HG03520 (cell line): ENCODE data around the gene ARRB1.
"Not testable (repeated sequence)": the region's sequence is repeated elsewhere in the genome, so short reads cannot be mapped to it uniquely, and the experiment has no call there.

Source experiments
- ATAC-seq: cut with Tn5 transposase; IDR thresholded peaks from one replicate; pipeline ENCODE4 v1.9.1; 2021; ENCODE audit warnings: mild to moderate bottlenecking, moderate library complexity; ENCODE audit not compliant: unreplicated experiment

The ARRB1 gene

GRCh38 chr11:75351541-75351790 is at the start of gene ARRB1:
ARRB1 (minus strand) TSS chr11:75351661; CDS start chr11:75351607, 54 bp downstream.
- no peak for ATAC-seq

GRCh38 chr11:75400146-75400865 is 48.8 kb upstream of the ARRB1 start:
- no peak for ATAC-seq

- ATAC-seq: peak; percentile 88
Observed at GRCh38 chr11:75399344-75400145, 48.1 kb upstream of the ARRB1 start, which contains the start of gene RPS3. RPS3 (plus strand) TSS chr11:75399518; CDS start chr11:75399548, 30 bp downstream.

- no peak for ATAC-seq
Observed at GRCh38 chr11:75398906-75399305, 47.4 kb upstream of the ARRB1 start.

GRCh38 chr11:75394085-75394840 is 42.8 kb upstream of the ARRB1 start:
- ATAC-seq: no peak

GRCh38 chr11:75389925-75390324 is 38.5 kb upstream of the ARRB1 start:
- ATAC-seq: no peak

DNA sequence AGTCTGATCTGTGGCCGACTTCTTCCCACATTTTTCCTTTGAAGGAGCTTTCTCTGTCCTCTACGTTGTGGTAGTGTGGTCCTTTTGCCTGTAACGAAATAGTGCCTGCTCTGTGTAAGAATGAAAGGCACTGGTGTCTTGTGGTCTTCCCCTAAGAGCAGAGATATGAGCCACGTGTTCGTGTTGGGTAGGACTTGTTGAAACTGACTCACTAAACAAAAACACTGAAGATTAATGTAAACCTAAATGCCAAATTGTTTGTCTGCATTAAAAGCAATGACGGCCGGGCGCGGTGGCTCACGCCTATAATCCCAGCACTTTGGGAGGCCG is 37.8 kb upstream of the ARRB1 start:
- ATAC-seq: no peak

GRCh38 chr11:75388386-75389275 is 37.2 kb upstream of the ARRB1 start:
- ATAC-seq: no peak

- ATAC-seq: no peak
Observed at GRCh38 chr11:75387736-75388294, 36.4 kb upstream of the ARRB1 start.

GRCh38 chr11:75386942-75387630 is 35.6 kb upstream of the ARRB1 start:
- ATAC-seq: no peak

DNA sequence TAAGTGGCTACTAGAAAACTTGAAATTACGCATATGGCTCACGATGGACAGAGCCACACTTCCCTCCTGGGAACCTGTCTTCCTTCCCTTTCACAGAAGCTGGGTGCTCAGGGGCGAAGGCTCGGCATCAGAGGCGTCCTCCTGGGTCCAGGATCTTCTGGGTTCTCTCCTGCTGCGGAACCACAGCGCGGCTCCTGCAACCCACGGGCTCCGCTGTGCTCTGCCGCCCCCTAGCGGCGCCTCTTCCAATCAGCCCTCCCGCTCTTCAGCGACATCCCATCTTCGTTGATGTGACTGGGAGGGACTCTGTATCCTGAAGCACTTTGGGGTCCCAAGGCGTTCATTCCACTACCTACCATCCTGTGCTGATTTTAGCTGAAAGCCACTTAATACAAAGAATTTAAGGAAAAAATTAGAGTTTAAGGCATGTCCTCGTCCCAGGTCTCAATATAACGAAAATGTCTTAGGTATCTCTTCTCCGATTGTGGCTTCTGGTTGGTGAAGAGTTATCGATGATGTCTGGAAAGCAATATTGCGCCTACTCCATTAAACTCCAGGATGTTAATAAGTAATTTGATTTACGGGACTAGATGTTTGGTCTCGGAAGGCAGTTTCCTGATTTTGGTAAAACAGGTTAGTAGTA is 33.1 kb upstream of the ARRB1 start:
- ATAC-seq: no peak

- no peak for ATAC-seq
Observed at GRCh38 chr11:75383246-75383645, 31.8 kb upstream of the ARRB1 start.

DNA sequence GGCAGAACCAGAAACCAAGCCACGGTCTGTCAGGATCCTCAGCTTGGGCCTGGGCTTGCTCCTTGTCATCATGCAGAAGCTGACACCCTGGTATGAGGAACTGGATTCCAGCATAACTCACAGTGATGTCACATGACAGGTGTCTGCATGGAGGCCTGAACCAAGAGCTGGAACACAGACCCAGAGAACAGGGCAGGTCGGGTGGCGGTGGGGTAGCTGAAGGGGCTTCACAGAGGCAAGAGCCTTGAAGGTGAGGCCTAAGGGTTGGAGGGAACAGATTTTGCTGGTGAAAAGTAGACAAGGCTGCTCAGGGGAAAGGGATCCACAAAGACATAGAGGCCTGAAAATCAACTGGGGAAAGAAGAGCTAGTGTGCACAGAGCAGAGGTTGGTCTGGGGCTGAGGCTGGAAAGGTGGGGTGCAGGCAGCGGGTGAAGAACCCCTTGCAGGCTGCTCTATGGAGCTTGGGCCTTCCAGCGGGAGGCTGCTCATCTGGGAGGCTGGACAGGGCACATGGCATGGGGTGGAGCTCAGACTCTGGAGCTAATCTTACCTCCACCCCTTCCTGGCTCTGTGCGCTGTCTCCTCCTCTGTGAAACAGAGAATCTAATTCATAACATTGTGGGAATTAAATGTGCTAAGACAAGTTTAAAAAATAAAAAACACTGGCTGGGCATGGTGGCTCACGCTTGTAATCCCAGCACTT is 29.4 kb upstream of the ARRB1 start:
- ATAC-seq: no peak

DNA sequence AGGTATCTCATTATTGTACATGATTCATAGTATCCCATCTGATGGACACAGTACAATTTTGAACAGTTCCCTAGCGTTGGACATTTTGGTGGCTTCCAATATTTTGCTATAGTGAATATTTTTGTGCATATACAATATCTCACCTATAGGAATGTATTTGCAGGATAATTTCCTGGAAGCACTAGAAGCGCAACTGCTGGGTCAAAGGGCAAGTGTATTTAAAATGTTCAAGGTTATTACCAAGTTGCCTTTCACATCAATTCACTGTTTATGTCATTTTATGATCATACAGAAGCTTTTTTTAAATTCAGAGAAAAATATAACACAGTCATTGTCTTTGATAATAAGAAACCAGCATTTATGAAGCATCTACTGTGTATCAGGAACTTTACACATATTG is 28.8 kb upstream of the ARRB1 start:
- ATAC-seq: no peak

GRCh38 chr11:75378776-75379175 is 27.3 kb upstream of the ARRB1 start:
- ATAC-seq: not testable (repeated sequence)

GRCh38 chr11:75376175-75376574 is 24.7 kb upstream of the ARRB1 start:
- no peak for ATAC-seq

GRCh38 chr11:75375626-75376025 is 24.2 kb upstream of the ARRB1 start:
- ATAC-seq: no peak

- no peak for ATAC-seq
Observed at GRCh38 chr11:75374646-75375045, 23.2 kb upstream of the ARRB1 start.

DNA sequence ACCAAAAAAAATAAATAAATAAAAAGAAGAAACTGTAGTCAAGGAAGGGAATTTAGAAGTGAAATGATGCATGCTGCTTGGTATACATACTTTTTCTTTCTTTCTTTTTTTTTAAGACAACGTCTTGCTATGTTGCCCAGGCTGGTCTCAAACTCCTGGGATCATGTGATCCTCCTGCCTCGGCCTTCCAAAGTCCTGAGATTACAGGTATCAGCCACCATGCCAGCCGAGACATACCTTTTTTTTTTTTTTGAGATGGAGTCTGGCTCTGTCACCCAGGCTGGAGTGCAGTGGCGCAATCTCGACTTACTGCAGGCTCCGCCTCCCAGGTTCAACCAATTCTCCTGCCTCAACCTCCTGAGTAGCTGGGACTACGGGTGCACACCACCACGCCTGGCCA is 21.7 kb upstream of the ARRB1 start:
- no peak for ATAC-seq
